ENCODE data around the gene CAMSAP3.

CAMSAP3 gene

GRCh38 chr19:7662657-7663056 is 67.0 kb downstream of the CAMSAP3 start:
- H3K4me1 Mint-ChIP-seq (ENCODE audit: low read depth), result peaks cover 9% of the 10 kb centered on the region
- no peaks in the 10 kb centered on the region for H3K9me3 Mint-ChIP-seq (ENCODE audit: low read depth)
- H3K27ac Mint-ChIP-seq, result no peak overlapping the region
- H3K4me3 Mint-ChIP-seq, result no peak overlapping the region
- H3K36me3 Mint-ChIP-seq, result no peaks in the 10 kb centered on the region
- peaks cover 1% of the 10 kb centered on the region for H3K27me3 Mint-ChIP-seq

GRCh38 chr19:7663706-7664105 is 68.0 kb downstream of the CAMSAP3 start:
- Mint-ChIP-seq H3K4me3 (no peak overlapping the region), H3K36me3 (no peaks in the 10 kb centered on the region), H3K27ac (no peak overlapping the region), H3K27me3 (peaks cover 1% of the 10 kb centered on the region), H3K4me1 (ENCODE audit: low read depth) (peaks cover under 1% of the 10 kb centered on the region), H3K9me3 (ENCODE audit: low read depth) (no peaks in the 10 kb centered on the region)

GRCh38 chr19:7665076-7665475 is 69.4 kb downstream of the CAMSAP3 start:
- no peaks in the 10 kb centered on the region for H3K9me3 Mint-ChIP-seq (ENCODE audit: low read depth)
- no peak overlapping the region for H3K4me3 Mint-ChIP-seq
- no peaks in the 10 kb centered on the region for H3K36me3 Mint-ChIP-seq
- no peak overlapping the region for H3K27ac Mint-ChIP-seq
- peaks cover 5% of the 10 kb centered on the region for H3K27me3 Mint-ChIP-seq
- peaks cover 8% of the 10 kb centered on the region for H3K4me1 Mint-ChIP-seq (ENCODE audit: low read depth)
